SH-SY5Y (cell line): Measurements from ENCODE around the gene MORN1.

Experiments used
- GATA2 ChIP-seq: IDR thresholded peaks from 2 replicates; pipeline ENCODE4 v1.6.1; 2011; ENCODE audit warnings: mild to moderate bottlenecking, low read depth, low read length
- GATA3 ChIP-seq: IDR thresholded peaks from 2 replicates; pipeline ENCODE4 v1.6.1; 2011; ENCODE audit warnings: low read depth, mild to moderate bottlenecking, low read length, moderate library complexity

Gene MORN1

DNA sequence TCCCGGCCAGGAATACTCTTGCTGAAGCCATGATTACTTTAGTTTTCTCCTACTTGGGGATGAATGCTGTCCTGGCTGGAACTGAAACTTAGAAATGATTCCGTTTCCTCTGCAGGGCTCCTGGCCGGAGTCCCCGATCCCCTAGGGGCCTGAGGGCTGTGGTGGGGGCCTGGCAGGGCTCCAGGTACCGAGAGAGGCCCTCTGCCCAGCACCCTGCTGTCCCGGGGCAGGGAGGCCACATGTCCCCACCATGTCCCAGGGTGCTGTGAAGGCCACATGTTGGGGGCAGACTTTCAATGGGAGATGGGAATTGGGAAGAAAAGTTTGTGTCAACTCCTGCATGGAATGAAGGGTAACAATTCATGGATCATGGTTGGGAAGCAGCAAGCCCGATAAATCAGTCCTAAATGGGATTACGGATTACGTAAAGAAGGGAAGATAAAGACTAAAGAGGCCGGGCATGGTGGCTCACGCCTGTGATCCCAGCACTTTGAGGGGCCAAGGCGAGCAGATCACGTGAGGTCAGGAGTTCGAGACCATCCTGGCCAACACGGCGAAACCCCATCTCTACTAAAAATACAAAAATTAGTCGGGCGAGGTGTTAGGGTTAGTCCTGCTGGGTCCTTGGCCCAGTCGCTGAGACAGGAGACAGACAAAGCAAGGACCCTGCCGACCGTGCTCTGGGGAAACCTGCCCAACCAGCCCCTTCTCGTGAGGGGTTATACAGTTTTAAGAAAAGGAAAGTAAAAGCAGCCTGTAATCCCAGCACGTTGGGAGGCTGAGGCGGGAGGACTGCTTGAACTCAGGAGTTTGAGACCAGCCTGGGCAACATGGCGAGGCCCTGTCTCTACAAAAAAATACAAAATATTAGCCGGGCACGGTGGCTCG is 37.6 kb downstream of the MORN1 start:
- TF ChIP-seq GATA3: no peak
- no peak for TF ChIP-seq GATA2

GRCh38 chr1:2352897-2353550 is 38.3 kb downstream of the MORN1 start:
- TF ChIP-seq GATA3: no peak
- TF ChIP-seq GATA2: no peak

GRCh38 chr1:2352341-2352896 is 38.9 kb downstream of the MORN1 start:
- TF ChIP-seq GATA3 (no peak), GATA2 (no peak)

GRCh38 chr1:2351723-2352122 is 39.6 kb downstream of the MORN1 start:
- no peak for TF ChIP-seq GATA2
- TF ChIP-seq GATA3: no peak

GRCh38 chr1:2350911-2351655 is 40.3 kb downstream of the MORN1 start:
- TF ChIP-seq GATA3: no peak
- no peak for TF ChIP-seq GATA2

GRCh38 chr1:2350501-2350900 is 40.9 kb downstream of the MORN1 start:
- TF ChIP-seq GATA2: no peak
- TF ChIP-seq GATA3: no peak

DNA sequence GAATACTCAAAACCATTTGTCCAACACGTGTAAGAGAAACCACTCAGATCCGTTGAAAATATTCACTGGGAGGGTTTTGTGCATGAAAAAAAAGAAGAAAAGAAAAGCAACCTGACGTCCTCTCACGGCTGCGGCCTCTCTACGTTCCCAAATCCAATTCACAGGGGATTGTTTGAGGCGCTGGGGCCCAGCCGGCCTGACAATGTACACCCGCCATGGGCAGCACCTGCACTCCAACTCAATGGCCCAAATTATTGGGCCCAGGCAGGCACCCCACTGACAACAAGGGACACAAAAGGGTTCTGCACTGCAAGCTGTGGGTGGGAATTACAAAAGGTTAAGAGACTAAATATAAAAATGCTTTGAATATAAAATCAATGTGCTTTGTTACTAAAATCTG is 41.5 kb downstream of the MORN1 start:
- TF ChIP-seq GATA2: no peak
- no peak for TF ChIP-seq GATA3

- no peak for TF ChIP-seq GATA2
- no peak for TF ChIP-seq GATA3
Observed at GRCh38 chr1:2348346-2349325, 42.7 kb downstream of the MORN1 start.

GRCh38 chr1:2347896-2348295 is 43.5 kb downstream of the MORN1 start:
- TF ChIP-seq GATA2 (no peak), GATA3 (no peak)

DNA sequence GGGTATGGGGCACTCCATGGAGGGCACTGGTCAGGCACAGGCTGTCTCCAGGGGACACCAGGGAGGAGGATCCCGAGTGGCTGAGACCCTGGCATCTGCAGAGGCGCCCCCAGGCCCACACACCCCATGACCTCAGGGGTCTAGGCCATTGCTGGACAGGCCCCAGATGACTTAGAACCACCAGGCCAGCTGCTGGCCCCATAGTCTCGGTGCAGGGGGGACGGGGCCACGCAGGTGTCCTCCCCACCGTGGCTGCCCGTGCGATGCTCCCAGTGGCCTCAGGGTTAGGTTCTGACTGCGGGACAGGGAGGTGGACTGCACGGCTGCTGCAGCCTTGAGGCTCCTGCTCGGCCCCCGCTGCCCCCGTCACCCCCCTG is 44.0 kb downstream of the MORN1 start:
- TF ChIP-seq GATA3 (no peak), GATA2 (no peak)

DNA sequence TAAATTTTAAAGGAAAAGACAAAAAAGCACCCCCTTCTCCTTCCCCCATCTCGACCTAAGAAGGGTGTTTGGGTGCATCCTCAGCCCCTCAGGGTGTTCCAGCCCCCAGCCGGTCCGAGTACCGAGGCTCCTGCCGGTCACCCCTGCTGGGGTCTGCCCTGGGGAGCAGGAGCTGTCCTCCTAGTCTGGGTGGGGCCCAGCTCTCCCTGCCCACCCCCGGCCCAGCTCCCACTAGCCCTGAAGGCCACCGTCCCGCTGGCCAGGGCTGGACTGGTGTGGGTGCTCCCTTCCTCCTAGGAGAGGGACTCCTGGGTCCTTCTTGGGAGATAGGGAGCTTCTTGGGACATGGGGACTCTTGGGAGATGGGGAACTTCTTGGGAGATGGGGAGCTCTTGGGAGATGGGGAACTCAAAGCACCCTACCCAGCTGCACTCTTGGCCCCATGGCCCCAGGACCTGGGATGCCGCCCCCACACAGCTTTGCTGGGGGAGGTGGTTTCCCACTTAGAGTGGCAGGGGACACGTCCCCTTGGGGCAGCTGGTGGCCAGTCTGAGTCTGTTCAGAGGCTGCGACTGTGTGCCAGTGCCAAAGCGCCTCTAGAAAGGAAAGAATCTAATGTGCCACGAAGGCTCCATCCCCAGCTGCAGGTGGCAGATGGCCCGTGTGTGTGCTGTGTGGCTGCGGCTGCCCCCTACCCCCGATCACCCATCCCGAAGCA is 44.5 kb downstream of the MORN1 start:
- TF ChIP-seq GATA3: no peak
- no peak for TF ChIP-seq GATA2

- TF ChIP-seq GATA2 (no peak), GATA3 (no peak)
Observed at GRCh38 chr1:2345297-2346075, 45.9 kb downstream of the MORN1 start.
